HG02759 (cell line): Measurements from ENCODE around the gene DERA.
"Not testable (repeated sequence)": the region's sequence is repeated elsewhere in the genome, so short reads cannot be mapped to it uniquely, and the experiment has no call there.

ENCODE experiments used
- ATAC-seq: cut with Tn5 transposase; IDR thresholded peaks from one replicate; pipeline ENCODE4 v1.9.1; 2021; ENCODE audit warnings: mild to moderate bottlenecking, moderate library complexity; ENCODE audit not compliant: unreplicated experiment

The DERA gene

GRCh38 chr12:15910864-15911721 lies at the start of gene DERA:
Gene DERA (plus strand): TSS chr12:15911332. CDS start chr12:15911384, 52 bp downstream.
- peak; percentile 96 for ATAC-seq

- ATAC-seq = no peak
Measured at GRCh38 chr12:15861404-15861803, 49.7 kb upstream of the DERA start.

DNA sequence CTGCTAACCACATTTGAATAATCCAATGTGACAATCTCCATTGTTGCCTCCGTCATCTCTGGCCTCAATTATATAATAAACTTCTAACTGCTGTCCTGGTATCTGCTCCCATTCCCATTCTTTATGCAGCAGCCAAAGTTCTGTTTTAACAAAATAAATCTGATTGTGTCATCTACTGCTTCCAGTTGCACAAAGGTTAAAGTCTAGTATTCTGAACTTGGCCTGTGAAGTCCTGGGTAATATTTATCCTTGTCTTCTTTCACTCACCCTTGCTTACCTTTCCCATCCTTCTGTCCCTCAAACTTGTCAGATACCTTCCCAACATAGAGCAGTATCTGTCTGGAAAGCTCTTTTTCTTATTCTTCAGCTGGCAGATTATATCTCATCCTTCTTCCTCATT lies 48.3 kb upstream of the DERA start:
- no peak for ATAC-seq

- no peak for ATAC-seq
Measured at GRCh38 chr12:15863372-15863771, 47.8 kb upstream of the DERA start.

- ATAC-seq = peak; percentile 88
Measured at GRCh38 chr12:15863984-15864383, 47.1 kb upstream of the DERA start.

- no peak for ATAC-seq
Measured at GRCh38 chr12:15868186-15868585, 42.9 kb upstream of the DERA start.

DNA sequence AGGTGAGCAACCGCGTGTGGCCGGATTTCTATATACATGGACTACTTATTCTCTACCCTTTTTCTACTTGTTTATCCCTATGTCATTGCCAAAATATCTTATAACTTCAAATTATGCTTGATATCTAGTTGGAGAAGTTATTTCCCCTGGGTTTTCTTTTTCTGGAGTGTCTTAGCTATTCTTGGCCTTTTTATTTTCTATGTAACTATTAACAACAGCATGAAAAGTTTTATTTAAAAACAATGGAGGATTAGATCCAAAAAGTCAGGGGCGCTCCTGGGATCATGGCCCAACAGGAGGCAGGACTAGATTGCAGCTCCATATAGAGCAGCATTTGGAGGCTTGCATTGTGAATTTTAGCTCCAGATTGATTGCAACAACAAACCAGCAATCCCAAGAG lies 37.6 kb upstream of the DERA start:
- no peak for ATAC-seq

DNA sequence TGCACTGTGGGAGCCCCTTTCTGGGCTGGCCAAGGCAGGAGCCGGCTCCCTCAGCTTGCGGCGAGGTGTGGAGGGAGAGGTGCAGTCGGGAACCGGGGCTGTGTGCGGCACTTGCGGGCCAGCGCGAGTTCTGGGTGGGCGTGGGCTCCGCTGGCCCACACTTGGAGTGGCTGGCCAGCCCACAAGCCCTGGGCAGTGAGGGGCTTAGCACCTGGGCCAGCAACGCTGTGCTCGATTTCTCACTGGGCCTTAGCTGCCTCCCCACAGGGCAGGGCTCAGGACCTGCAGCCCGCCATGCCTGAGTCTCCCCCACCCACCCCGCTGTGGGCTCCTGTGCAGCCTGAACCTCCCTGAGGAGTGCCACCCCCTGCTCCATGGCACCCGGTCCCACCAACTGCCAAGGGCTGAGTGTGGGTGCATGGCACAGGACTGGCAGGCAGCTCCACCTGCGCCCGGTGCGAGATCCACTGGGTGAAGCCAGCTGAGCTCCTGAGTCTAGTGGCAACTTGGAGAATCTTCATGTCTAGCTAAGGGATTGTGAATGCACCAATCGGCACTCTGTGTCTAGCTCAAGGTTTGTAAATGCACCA lies 36.5 kb upstream of the DERA start:
- ATAC-seq = not testable (repeated sequence)

GRCh38 chr12:15875863-15876262 lies 35.3 kb upstream of the DERA start:
- no peak for ATAC-seq

- ATAC-seq = no peak
Measured at GRCh38 chr12:15879413-15879812, 31.7 kb upstream of the DERA start.

- ATAC-seq = no peak
Measured at GRCh38 chr12:15880721-15881120, 30.4 kb upstream of the DERA start.

GRCh38 chr12:15882118-15882971 lies 28.8 kb upstream of the DERA start, which contains the start of gene STRAP:
Gene STRAP (plus strand): TSS chr12:15882387. CDS start chr12:15882708, 321 bp downstream.
- peak; percentile 95 for ATAC-seq

DNA sequence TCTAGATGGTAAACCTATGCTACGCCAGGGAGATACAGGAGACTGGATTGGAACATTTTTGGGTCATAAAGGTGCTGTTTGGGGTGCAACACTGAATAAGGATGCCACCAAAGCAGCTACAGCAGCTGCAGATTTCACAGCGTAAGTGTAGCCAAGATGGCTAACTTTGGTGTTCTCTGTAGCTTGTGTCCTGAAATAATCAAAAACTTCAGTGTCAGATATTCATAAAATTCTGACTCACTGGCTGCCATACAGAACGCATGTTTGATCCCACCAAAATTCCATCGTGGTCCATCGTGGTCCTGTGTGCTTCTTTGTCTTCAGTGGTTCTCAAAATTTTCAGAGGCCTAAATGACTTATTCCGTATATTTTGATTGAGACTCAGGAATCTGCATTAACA lies 27.6 kb upstream of the DERA start:
- ATAC-seq = no peak

- no peak for ATAC-seq
Measured at GRCh38 chr12:15886372-15887042, 24.6 kb upstream of the DERA start.

DNA sequence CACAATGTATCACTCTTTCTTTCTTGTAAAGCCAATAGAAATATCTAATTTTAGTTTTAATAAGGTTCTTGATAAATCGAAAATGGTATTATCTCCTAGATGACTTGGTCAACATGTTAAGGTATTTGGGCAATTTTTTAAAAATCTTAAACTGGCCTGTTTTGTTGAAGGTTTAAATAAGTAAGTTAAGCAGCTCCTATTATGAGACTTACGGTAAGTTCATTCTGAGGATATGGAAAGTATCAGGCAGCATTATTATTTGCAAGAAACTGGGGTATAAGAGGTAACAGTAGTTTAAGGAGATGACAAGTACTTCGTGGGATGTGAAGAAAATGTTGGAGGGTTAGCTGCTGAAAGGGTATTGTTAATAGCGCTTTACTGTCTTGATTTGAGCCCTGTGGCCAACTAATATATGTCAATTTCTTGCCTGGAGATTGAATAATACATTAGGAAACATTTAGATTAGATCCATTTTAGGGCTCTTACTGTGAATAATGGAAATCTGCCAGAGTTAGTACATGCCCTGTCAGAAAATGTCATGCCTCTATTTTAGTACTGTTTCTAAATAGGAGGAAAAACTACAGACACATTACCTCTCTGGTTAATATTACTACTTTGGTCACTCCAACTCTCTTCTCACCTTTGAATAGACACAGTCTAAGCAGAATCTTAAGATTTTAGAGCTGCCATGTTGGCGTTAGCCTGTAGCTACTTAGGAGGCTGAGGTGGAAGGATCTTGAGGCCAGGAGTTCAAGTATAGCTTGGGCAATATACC lies 23.9 kb upstream of the DERA start:
- ATAC-seq = no peak

DNA sequence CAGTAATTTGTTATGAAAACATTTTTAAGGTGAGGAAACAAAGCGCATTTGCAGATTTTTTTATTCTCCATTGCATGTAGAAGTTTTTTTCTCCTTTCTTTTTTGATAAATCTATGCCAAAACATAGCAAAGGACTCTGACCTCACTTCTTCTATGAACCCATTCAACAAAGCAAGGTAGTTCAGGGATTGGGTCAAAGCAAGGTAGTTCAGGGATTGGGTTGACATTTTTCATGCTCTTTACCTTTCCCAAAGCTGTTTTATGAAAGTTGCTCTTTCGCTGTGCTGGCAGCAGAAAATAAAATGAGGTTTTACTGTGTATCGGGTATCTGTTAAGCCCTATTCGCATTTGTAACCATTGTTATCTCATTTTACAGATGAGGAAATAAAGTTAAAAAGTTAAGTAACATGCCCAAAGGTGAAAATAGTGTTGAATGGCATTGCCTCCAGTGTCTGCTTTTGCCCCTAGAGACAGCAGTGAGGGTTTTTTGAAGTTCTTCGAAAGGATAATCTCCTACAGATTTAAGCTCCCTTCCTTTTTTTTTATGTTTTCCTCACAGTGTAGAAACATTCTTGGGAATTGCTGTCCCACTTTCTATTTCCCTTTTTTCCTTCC lies 18.4 kb upstream of the DERA start:
- ATAC-seq = no peak

DNA sequence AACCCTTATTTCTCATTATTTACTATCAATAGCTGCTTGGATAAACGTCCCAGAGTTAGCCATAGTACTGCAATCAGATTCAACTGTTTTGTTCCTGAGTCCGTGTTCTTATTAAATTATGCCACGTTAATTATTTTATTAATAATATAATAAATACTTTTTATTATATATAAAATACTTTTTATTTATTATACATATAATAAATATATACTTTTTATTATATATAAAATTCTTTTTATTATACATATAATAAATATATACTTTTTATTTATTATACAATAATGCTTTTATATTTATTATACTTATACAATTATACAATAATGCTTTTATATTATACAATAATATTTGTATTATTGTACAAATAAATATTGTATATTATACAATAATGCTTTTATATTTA lies 17.9 kb upstream of the DERA start:
- no peak for ATAC-seq

- ATAC-seq = no peak
Measured at GRCh38 chr12:15896867-15897266, 14.3 kb upstream of the DERA start.

DNA sequence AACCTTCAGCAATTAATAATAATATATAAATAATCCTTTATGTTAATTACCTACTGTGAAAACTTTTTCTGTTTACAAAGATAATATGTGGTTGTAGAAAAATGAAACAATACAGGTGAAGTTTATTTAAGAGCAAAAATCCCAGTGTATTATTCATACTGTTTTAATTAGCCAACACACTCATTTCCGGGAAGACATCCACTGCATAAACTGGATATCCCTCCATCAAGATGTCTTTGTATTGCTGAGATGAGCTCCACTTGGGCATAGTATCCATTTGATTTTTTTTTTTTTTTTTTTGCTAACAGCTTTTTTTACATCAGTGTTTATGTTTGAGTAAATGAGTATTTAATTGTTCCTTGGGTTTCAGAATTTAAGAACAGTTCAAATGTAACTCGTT lies 13.7 kb upstream of the DERA start:
- no peak for ATAC-seq
